GM23338 (cell line): ENCODE results near the gene KRT12.
A peak's percentile ranks its signal among the peaks of the same experiment; 100 is the strongest.

Experiments used
- EZH2 ChIP-seq: fragments of 200-600 bp; sonication (generic); IDR thresholded peaks from one replicate; pipeline ENCODE4 v1.8.0; 2017; ENCODE audit warnings: antibody characterized with exemption, mild to moderate bottlenecking, low read depth; ENCODE audit not compliant: unreplicated experiment
- JUNB ChIP-seq: IDR thresholded peaks from one replicate; pipeline ENCODE4 v1.6.1; 2016; ENCODE audit warnings: antibody characterized with exemption; ENCODE audit not compliant: unreplicated experiment
- NANOG ChIP-seq: IDR thresholded peaks from 2 replicates; pipeline ENCODE4 v1.6.1; 2016; ENCODE audit warnings: antibody characterized with exemption, borderline replicate concordance
- REST ChIP-seq: IDR thresholded peaks from one replicate; pipeline ENCODE4 v1.6.1; 2018; ENCODE audit warnings: antibody characterized with exemption; ENCODE audit not compliant: unreplicated experiment
- TF ChIP-seq, protein P1 (sequence below): IDR thresholded peaks from 2 replicates; pipeline ENCODE4 v1.6.1; 2016; ENCODE audit warnings: antibody characterized with exemption
- TF ChIP-seq, protein P2 (sequence below), 2 experiments: fragments of 200-600 bp in 1 of 2; sonication (generic) in 1 of 2; conservative IDR thresholded peaks; 2 replicates each; pipeline versions ENCODE4 v1.5.1 to v1.6.1; 2016 to 2017; ENCODE audit warnings: antibody characterized with exemption in 2 of 2, low read depth in 2 of 2, mild to moderate bottlenecking in 2 of 2, moderate library complexity in 1 of 2

- TF ChIP-seq JUNB (no peak), REST (no peak), EZH2 (no peak), NANOG (no peak)
- TF ChIP-seq, protein P1, sequence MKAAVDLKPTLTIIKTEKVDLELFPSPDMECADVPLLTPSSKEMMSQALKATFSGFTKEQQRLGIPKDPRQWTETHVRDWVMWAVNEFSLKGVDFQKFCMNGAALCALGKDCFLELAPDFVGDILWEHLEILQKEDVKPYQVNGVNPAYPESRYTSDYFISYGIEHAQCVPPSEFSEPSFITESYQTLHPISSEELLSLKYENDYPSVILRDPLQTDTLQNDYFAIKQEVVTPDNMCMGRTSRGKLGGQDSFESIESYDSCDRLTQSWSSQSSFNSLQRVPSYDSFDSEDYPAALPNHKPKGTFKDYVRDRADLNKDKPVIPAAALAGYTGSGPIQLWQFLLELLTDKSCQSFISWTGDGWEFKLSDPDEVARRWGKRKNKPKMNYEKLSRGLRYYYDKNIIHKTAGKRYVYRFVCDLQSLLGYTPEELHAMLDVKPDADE, result no peak
- TF ChIP-seq, protein P2, sequence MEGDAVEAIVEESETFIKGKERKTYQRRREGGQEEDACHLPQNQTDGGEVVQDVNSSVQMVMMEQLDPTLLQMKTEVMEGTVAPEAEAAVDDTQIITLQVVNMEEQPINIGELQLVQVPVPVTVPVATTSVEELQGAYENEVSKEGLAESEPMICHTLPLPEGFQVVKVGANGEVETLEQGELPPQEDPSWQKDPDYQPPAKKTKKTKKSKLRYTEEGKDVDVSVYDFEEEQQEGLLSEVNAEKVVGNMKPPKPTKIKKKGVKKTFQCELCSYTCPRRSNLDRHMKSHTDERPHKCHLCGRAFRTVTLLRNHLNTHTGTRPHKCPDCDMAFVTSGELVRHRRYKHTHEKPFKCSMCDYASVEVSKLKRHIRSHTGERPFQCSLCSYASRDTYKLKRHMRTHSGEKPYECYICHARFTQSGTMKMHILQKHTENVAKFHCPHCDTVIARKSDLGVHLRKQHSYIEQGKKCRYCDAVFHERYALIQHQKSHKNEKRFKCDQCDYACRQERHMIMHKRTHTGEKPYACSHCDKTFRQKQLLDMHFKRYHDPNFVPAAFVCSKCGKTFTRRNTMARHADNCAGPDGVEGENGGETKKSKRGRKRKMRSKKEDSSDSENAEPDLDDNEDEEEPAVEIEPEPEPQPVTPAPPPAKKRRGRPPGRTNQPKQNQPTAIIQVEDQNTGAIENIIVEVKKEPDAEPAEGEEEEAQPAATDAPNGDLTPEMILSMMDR (conservative IDR thresholded peaks at IDR 0.05; ENCODE audit: low read depth in 2 of 2), result 0 out of 4 replicates have a peak, but pooled peaks of 1 of the 2 experiments have one; percentile 0
Observed at GRCh38 chr17:40878044-40878443, 11.0 kb upstream of the KRT12 start.
